HG03025 (cell line): Measurements from ENCODE around the gene IFNGR2.
A peak's percentile ranks its signal among the peaks of the same experiment; 100 is the strongest.

ENCODE experiments used
- ATAC-seq: cut with Tn5 transposase; IDR thresholded peaks from one replicate; pipeline ENCODE4 v1.9.1; 2021; ENCODE audit warnings: mild to moderate bottlenecking, moderate library complexity; ENCODE audit not compliant: unreplicated experiment, low FRiP score

The IFNGR2 gene

GRCh38 chr21:33479679-33480480 lies 76.7 kb downstream of the IFNGR2 start, which contains the start of gene TMEM50B:
TMEM50B (minus strand) TSS chr21:33479974; CDS start chr21:33468885, 11,089 bp downstream.
- peak; percentile 78 for ATAC-seq

- ATAC-seq = no peak
These were observed 77.4 kb downstream of the IFNGR2 start for GRCh38 chr21:33480481-33481103.

GRCh38 chr21:33481314-33481943 lies 78.2 kb downstream of the IFNGR2 start:
- ATAC-seq = no peak
